Thyroid gland (tissue), 4 donors: ENCODE data around the gene IGFBP2. TPM values are rescaled to one million over a fixed set of nuclear protein-coding genes. Genes with fewer than 3 reads are reported as not detected.

Source experiments
- DNase-seq, 2 donors: peaks; one replicate each; pipeline ENCODE4 v3.0.0-alpha.2; 2019
- H3K27ac ChIP-seq, 3 donors: fragments of 200-600 bp; sonication (generic); 1 replicate in 2 of 3; 2 replicates in 1 of 3; pipeline ENCODE4 v1.5.1; 2016 to 2019; ENCODE audit warnings: mild to moderate bottlenecking in 1 of 3, moderate library complexity in 1 of 3
- H3K27me3 ChIP-seq: fragments of 200-600 bp; sonication (generic); one replicate; pipeline ENCODE4 v1.5.1; 2019
- H3K36me3 ChIP-seq, 2 donors: fragments of 200-600 bp; sonication (generic); one replicate each; pipeline ENCODE4 v1.5.1; 2016 to 2019
- H3K4me1 ChIP-seq, 2 donors: fragments of 200-600 bp; sonication (generic); one replicate each; pipeline ENCODE4 v1.5.1; 2017 to 2019
- H3K4me3 ChIP-seq, 3 donors: fragments of 200-600 bp; sonication (generic); replicated peaks in 1 of 3; 1 replicate in 2 of 3; 2 replicates in 1 of 3; pipeline ENCODE4 v1.5.1; 2016; ENCODE audit warnings: mild to moderate bottlenecking in 1 of 3
- H3K9me3 ChIP-seq: fragments of 200-600 bp; sonication (generic); one replicate; pipeline ENCODE4 v1.5.1; 2017
- POLR2A ChIP-seq, 2 donors: fragments of 450-650 bp; IDR thresholded peaks; one replicate each; pipeline ENCODE4 v1.6.1; 2017; ENCODE audit warnings: antibody characterized with exemption in 2 of 2, mild to moderate bottlenecking in 2 of 2, moderate library complexity in 1 of 2
- WGBS, 2 donors: methylation state at CpG; one replicate each; pipeline ENCODE4 v1.1.5; 2017; 5-methylcytosine and 5-hydroxymethylcytosine counted together
- intact Hi-C: fragments of 100-400 bp; cut with DNase I; formaldehyde crosslinking; loops from one replicate; pipeline ENCODE4 v1.15.1; 2023
- total RNA-seq, 4 donors: library from RNA; depleted of rRNA; stranded (reverse); fragments of >200 nt; gene quantifications; one replicate each; pipeline ENCODE4 v1.2.3, GENCODE V29; 2016
- TF ChIP-seq, protein P1 (sequence below), 6 experiments: fragments of 200-600 bp in 3 of 6; fragments of 450-650 bp in 3 of 6; sonication (generic) in 3 of 6; IDR thresholded peaks; one replicate each; pipeline ENCODE4 v1.5.1; 2016 to 2019; ENCODE audit warnings: antibody characterized with exemption in 6 of 6, mild to moderate bottlenecking in 2 of 6, inconsistent platforms in 1 of 6, moderate library complexity in 1 of 6

The IGFBP2 gene
- total RNA-seq, 4 donors from 2014 or later, result 26.5 to 45.0 (median 40.0) TPM

DNA sequence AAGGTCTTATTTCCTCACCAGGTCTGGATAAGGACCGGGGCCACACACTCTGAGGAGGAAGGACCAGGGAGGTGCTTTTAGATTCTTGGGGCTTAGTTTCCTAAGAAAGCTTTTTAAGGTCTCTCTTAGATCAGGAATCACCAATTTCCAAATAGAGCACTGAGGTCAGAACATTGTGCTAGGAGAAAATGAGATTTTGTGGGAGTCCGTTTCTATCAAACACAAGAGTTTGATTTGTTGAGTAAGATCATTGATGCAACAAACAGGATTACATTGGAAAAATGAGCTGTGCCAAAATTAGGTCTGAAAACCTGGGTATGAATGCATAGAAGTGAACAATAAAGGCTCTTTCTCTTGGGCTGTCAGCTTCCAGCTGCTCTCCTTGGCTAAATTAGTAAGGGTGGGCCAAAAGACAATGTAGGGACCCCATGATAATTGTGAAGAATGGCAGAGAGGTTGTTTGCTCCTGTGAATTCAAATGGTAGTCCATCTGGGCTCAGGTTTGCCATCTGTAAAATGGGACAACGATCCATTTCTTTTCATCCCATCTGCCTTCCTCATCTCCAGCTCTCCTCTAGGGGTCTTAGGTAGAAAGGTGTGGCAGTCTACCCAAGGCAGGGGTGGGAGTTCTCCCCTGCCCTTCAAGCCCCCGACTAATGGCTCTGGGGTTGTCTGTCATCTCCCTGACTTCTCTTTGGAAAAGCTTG lies 20.0 kb downstream of the IGFBP2 start:
- H3K9me3 ChIP-seq, result no peaks in the 10 kb centered on the region
- H3K27me3 ChIP-seq, result no peaks in the 10 kb centered on the region
- H3K4me1 ChIP-seq, result no peaks in the 10 kb centered on the region
- no peak for TF ChIP-seq POLR2A (IDR thresholded peaks at IDR 0.05)
- TF ChIP-seq, protein P1, sequence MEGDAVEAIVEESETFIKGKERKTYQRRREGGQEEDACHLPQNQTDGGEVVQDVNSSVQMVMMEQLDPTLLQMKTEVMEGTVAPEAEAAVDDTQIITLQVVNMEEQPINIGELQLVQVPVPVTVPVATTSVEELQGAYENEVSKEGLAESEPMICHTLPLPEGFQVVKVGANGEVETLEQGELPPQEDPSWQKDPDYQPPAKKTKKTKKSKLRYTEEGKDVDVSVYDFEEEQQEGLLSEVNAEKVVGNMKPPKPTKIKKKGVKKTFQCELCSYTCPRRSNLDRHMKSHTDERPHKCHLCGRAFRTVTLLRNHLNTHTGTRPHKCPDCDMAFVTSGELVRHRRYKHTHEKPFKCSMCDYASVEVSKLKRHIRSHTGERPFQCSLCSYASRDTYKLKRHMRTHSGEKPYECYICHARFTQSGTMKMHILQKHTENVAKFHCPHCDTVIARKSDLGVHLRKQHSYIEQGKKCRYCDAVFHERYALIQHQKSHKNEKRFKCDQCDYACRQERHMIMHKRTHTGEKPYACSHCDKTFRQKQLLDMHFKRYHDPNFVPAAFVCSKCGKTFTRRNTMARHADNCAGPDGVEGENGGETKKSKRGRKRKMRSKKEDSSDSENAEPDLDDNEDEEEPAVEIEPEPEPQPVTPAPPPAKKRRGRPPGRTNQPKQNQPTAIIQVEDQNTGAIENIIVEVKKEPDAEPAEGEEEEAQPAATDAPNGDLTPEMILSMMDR (IDR thresholded peaks at IDR 0.05), result no peak
- no peak for DNase-seq
- intact Hi-C loops, result no loop called here
- no peak overlapping the region for H3K27ac ChIP-seq
- 93 to 95% methylated on average over 4 of the region's 4 CpGs for WGBS, 2 donors
- no peak overlapping the region for H3K4me3 ChIP-seq
- H3K36me3 ChIP-seq, result no peaks in the 10 kb centered on the region

DNA sequence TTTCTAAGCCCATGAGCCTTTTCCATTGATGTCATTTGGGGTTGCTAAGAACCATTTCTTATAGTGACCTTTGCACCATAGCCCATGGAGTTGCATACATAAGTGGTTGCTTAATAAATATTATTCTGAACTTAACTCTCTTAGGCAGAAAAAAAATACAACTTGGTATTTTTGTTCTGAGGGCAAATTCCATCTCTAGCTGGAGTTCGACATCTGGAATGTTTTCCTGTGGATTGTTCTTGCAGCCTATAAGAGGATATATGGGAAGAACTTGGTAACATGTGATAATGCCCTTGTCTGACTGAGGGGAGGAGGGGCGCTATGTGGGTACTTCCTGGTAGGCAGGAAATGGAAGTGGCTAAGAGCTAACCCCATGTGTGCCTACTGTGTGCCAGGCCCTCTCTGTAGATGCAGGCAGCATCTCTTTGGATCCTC lies 20.7 kb downstream of the IGFBP2 start:
- no peaks in the 10 kb centered on the region for H3K4me1 ChIP-seq
- no peak for DNase-seq
- WGBS, 2 donors, result 71 to 83% methylated on average over 2 of the region's 2 CpGs
- intact Hi-C loops, result no loop called here
- H3K4me3 ChIP-seq, result no peak overlapping the region
- no peaks in the 10 kb centered on the region for H3K9me3 ChIP-seq
- TF ChIP-seq, protein P1 (IDR thresholded peaks at IDR 0.05), result no peak
- TF ChIP-seq POLR2A (IDR thresholded peaks at IDR 0.05), result no peak
- H3K27ac ChIP-seq, result no peak overlapping the region
- H3K27me3 ChIP-seq, result no peaks in the 10 kb centered on the region
- H3K36me3 ChIP-seq, result no peaks in the 10 kb centered on the region

GRCh38 chr2:216654528-216655052 lies 21.4 kb downstream of the IGFBP2 start:
- TF ChIP-seq, protein P1 (IDR thresholded peaks at IDR 0.05), result no peak
- no peak for TF ChIP-seq POLR2A (IDR thresholded peaks at IDR 0.05)
- no peaks in the 10 kb centered on the region for H3K4me1 ChIP-seq
- H3K4me3 ChIP-seq, result no peak overlapping the region
- H3K27me3 ChIP-seq, result no peaks in the 10 kb centered on the region
- intact Hi-C loops, result no loop called here
- no peaks in the 10 kb centered on the region for H3K9me3 ChIP-seq
- no peak overlapping the region for H3K27ac ChIP-seq
- 81 to 87% methylated on average over 2 of the region's 2 CpGs for WGBS, 2 donors
- no peak for DNase-seq
- no peaks in the 10 kb centered on the region for H3K36me3 ChIP-seq

DNA sequence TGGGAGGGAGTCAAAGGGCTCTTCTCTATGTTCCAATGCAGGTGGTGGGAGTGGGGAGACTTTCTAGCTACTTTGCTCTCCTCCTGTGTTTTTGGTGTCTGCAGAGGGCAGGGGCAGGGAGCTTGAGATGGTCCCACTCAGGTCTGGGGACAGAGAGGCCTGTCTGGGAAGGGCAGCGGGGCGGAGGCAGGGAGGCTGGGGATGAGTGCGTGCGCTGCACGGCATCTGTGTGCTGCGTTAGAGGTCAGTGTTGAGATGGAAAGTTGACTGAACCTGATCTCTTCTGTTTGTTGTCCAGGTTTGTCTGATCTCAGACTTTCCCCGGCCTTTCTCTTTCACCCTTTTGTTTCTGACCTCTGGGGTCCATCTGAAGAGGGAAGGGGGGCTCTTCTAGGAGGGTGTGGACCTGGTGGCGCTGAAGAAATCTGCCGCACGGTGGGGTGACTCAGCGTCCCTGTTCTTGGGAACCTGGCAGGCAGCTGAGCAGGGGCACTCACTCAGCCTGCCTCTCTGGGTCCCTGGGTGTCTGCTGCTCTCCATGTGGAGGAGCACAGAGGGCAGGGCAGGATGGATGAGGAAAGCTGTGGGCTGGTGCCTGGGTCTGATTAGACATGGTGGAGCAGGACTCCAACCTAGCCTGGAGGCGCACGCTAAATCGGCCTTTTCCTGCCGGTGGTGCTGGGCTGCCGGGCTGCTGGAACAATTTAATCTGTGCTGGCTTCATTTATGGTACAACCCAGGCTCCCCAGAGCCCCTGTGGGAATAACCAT lies 24.1 kb downstream of the IGFBP2 start:
- no peaks in the 10 kb centered on the region for H3K36me3 ChIP-seq
- TF ChIP-seq, protein P1 (IDR thresholded peaks at IDR 0.05), result no peak
- no peak for TF ChIP-seq POLR2A (IDR thresholded peaks at IDR 0.05)
- DNase-seq, result no peak
- intact Hi-C loops, result no loop called here
- 87 to 93% methylated on average over 15 to 16 of the region's 16 CpGs for WGBS, 2 donors
- H3K27me3 ChIP-seq, result no peaks in the 10 kb centered on the region
- H3K27ac ChIP-seq, result no peak overlapping the region
- no peaks in the 10 kb centered on the region for H3K9me3 ChIP-seq
- H3K4me3 ChIP-seq, result no peak overlapping the region
- no peaks in the 10 kb centered on the region for H3K4me1 ChIP-seq

DNA sequence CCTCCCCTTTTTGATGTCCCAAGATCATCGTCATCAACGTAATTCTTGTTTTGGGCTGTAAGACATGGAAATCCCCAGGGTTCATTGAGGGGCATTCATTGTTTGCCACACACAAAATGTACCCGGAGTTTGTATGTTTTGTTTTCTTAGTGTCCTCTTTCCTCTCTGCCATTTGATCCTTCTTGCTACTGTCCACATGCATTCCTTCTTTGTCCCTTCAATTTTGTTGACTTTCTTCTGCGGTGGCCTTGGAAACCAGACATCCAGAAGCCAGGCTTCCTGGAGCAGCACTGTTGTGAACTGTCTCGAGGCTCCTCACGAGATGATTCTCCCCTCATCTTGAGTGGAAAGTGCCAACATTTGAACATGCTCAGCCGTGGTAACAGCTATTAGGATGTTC lies 24.8 kb downstream of the IGFBP2 start:
- TF ChIP-seq, protein P1 (IDR thresholded peaks at IDR 0.05), result no peak
- TF ChIP-seq POLR2A (IDR thresholded peaks at IDR 0.05), result no peak
- no peak overlapping the region for H3K27ac ChIP-seq
- H3K9me3 ChIP-seq, result no peaks in the 10 kb centered on the region
- H3K4me3 ChIP-seq, result no peak overlapping the region
- no peaks in the 10 kb centered on the region for H3K36me3 ChIP-seq
- 73 to 78% methylated on average over 7 of the region's 7 CpGs for WGBS, 2 donors
- intact Hi-C loops, result no loop called here
- no peak for DNase-seq
- no peaks in the 10 kb centered on the region for H3K27me3 ChIP-seq
- no peaks in the 10 kb centered on the region for H3K4me1 ChIP-seq
